Type B pancreatic cell (in vitro differentiated cells): ENCODE results near the gene TLR6. TPM values are rescaled to one million over a fixed set of nuclear protein-coding genes. Genes with fewer than 3 reads are reported as not detected.

Experiments
- DNase-seq: peaks from one replicate; pipeline ENCODE4 v3.0.0; 2021; ENCODE audit warnings: mixed read lengths; ENCODE audit not compliant: unreplicated experiment; ENCODE audit errors: extremely low spot score
- H3K27ac Mint-ChIP-seq: 2 replicates; pipeline ENCODE4 v1.8.0; 2021; ENCODE audit warnings: mild to moderate bottlenecking, mixed read lengths
- H3K27me3 Mint-ChIP-seq: 2 replicates; pipeline ENCODE4 v1.8.0; 2021; ENCODE audit warnings: mixed read lengths
- H3K36me3 Mint-ChIP-seq: 2 replicates; pipeline ENCODE4 v1.8.0; 2021; ENCODE audit warnings: mixed read lengths
- H3K4me1 Mint-ChIP-seq: one replicate; pipeline ENCODE4 v1.8.0; 2021; ENCODE audit warnings: mixed read lengths; ENCODE audit not compliant: unreplicated experiment
- H3K4me3 Mint-ChIP-seq: 2 replicates; pipeline ENCODE4 v1.8.0; 2021; ENCODE audit warnings: mild to moderate bottlenecking, mixed read lengths
- H3K9me3 Mint-ChIP-seq: 2 replicates; pipeline ENCODE4 v1.8.0; 2021; ENCODE audit warnings: mixed read lengths
- CTCF ChIP-seq: fragments of 200-600 bp; sonication (generic); conservative IDR thresholded peaks from 2 replicates; pipeline ENCODE4 v1.5.0; 2021; ENCODE audit warnings: antibody characterized with exemption, mild to moderate bottlenecking
- total RNA-seq: library from RNA; stranded (reverse); gene quantifications from 2 replicates; pipeline ENCODE4 v1.2.1, GENCODE V29; 2021; ENCODE audit warnings: low replicate concordance

The TLR6 gene
- total RNA-seq, 1 donor from 2014 or later: 0.56 TPM

- no peak overlapping the region for H3K27ac Mint-ChIP-seq
- no peaks in the 10 kb centered on the region for H3K9me3 Mint-ChIP-seq
- H3K4me3 Mint-ChIP-seq: no peak overlapping the region
- peaks cover 38% of the 10 kb centered on the region for H3K4me1 Mint-ChIP-seq
- H3K27me3 Mint-ChIP-seq: no peaks in the 10 kb centered on the region
- TF ChIP-seq CTCF: no peak
- H3K36me3 Mint-ChIP-seq: peaks cover 12% of the 10 kb centered on the region
- no peak for DNase-seq
Observed at GRCh38 chr4:38871593-38871992, 15.0 kb upstream of the TLR6 start.

- Mint-ChIP-seq H3K9me3 (no peaks in the 10 kb centered on the region), H3K27me3 (no peaks in the 10 kb centered on the region), H3K4me1 (peaks cover 38% of the 10 kb centered on the region), H3K36me3 (peaks cover 5% of the 10 kb centered on the region), H3K4me3 (peak overlapping the region; percentile 91), H3K27ac (peak overlapping the region; percentile 66)
- no peak for DNase-seq
- no peak for TF ChIP-seq CTCF
Observed at GRCh38 chr4:38870098-38870808, 13.6 kb upstream of the TLR6 start.

GRCh38 chr4:38869511-38869910 is 12.9 kb upstream of the TLR6 start:
- Mint-ChIP-seq H3K4me3 (peak overlapping the region; percentile 91), H3K27me3 (no peaks in the 10 kb centered on the region), H3K27ac (no peak overlapping the region), H3K4me1 (peaks cover 38% of the 10 kb centered on the region), H3K9me3 (no peaks in the 10 kb centered on the region), H3K36me3 (peaks cover 4% of the 10 kb centered on the region)
- DNase-seq: no peak
- no peak for TF ChIP-seq CTCF

- H3K4me1 Mint-ChIP-seq: peaks cover 30% of the 10 kb centered on the region
Observed at GRCh38 chr4:38868059-38868960, 11.7 kb upstream of the TLR6 start.

More at GRCh38 chr4:38868059-38868960, 11.7 kb upstream of the TLR6 start:
- peak overlapping the region; percentile 92 for H3K27ac Mint-ChIP-seq
- H3K36me3 Mint-ChIP-seq: peaks cover 7% of the 10 kb centered on the region
- DNase-seq: no peak
- no peak for TF ChIP-seq CTCF
- peaks cover 8% of the 10 kb centered on the region for H3K9me3 Mint-ChIP-seq
- H3K4me3 Mint-ChIP-seq: peak overlapping the region; percentile 91
- peaks cover 8% of the 10 kb centered on the region for H3K27me3 Mint-ChIP-seq
